Liver (tissue), 9 donors: ENCODE results near the gene CDC42. TPM values are rescaled to one million over a fixed set of nuclear protein-coding genes. Genes with fewer than 3 reads are reported as not detected.
"Not testable (repeated sequence)": the region's sequence is repeated elsewhere in the genome, so short reads cannot be mapped to it uniquely, and the experiment has no call there.

Experiments used
- DNase-seq: peaks from one replicate; pipeline ENCODE4 v3.0.0-alpha.2; 2017; ENCODE audit warnings: low spot score
- H3K27ac ChIP-seq, 2 donors: one replicate each; pipeline ENCODE4 v1.7.0; 2013; ENCODE audit warnings: inconsistent platforms in 2 of 2, low read length in 2 of 2, control low read depth in 1 of 2, low read depth in 1 of 2, mild to moderate bottlenecking in 1 of 2
- H3K27me3 ChIP-seq, 4 donors: one replicate each; pipeline versions ENCODE4 v1.6.1 to v1.7.0; 2013; ENCODE audit warnings: low read length in 3 of 4, inconsistent platforms in 1 of 4, mild to moderate bottlenecking in 1 of 4, moderate library complexity in 1 of 4; ENCODE audit not compliant: control insufficient read depth in 4 of 4, insufficient read depth in 4 of 4
- H3K36me3 ChIP-seq, 4 donors: one replicate each; pipeline versions ENCODE4 v1.6.1 to v1.7.0; 2013; ENCODE audit warnings: low read length in 3 of 4, mild to moderate bottlenecking in 3 of 4, low read depth in 1 of 4, moderate library complexity in 1 of 4; ENCODE audit not compliant: control insufficient read depth in 4 of 4, insufficient read depth in 3 of 4
- H3K4me1 ChIP-seq, 4 donors: one replicate each; pipeline versions ENCODE4 v1.6.1 to v1.7.0; 2013; ENCODE audit warnings: low read length in 3 of 4, mild to moderate bottlenecking in 3 of 4, moderate library complexity in 1 of 4; ENCODE audit not compliant: control insufficient read depth in 4 of 4, insufficient read depth in 4 of 4
- H3K4me3 ChIP-seq, 3 donors: one replicate each; pipeline versions ENCODE4 v1.6.1 to v1.7.0; 2013; ENCODE audit warnings: low read length in 3 of 3, control low read depth in 1 of 3, low read depth in 1 of 3, mild to moderate bottlenecking in 1 of 3
- H3K9ac ChIP-seq, 2 donors: one replicate each; pipeline ENCODE4 v1.7.0; 2013; ENCODE audit warnings: low read length in 2 of 2, mild to moderate bottlenecking in 2 of 2, moderate library complexity in 2 of 2, control low read depth in 1 of 2, low read depth in 1 of 2
- H3K9me3 ChIP-seq, 4 donors: one replicate each; pipeline versions ENCODE4 v1.6.1 to v1.7.0; 2013; ENCODE audit warnings: low read length in 3 of 4; ENCODE audit not compliant: control insufficient read depth in 4 of 4
- RAD21 ChIP-seq, 2 donors: IDR thresholded peaks; 2 replicates each; pipeline ENCODE4 v1.6.1; 2016; ENCODE audit warnings: antibody characterized with exemption in 2 of 2, mild to moderate bottlenecking in 2 of 2
- WGBS: extraction: QIAGEN DNeasy Blood & Tissue Kit; methylation state at CpG from one replicate; pipeline ENCODE4 v1.1.7; 2013; 5-methylcytosine and 5-hydroxymethylcytosine counted together
- polyA plus RNA-seq, 2 donors: library from polyadenylated mRNA; stranded (reverse) in 1 of 2; unstranded in 1 of 2; fragments of 200-250 nt in 1 of 2; fragments of >200 nt in 1 of 2; fragmentation: Nextera tagmentation in 1 of 2; extraction: Ambion mirVana in 1 of 2; gene quantifications; one replicate each; pipeline versions ENCODE4 v1.2.1 to v1.2.3, GENCODE V29; 2013 to 2015
- total RNA-seq, 2 donors: library from RNA; depleted of rRNA; stranded (reverse); fragments of >200 nt; gene quantifications; one replicate each; pipeline ENCODE4 v1.2.3, GENCODE V29; 2014
- TF ChIP-seq, protein P1 (sequence below): fragments of 150-350 bp; IDR thresholded peaks from 2 replicates; pipeline ENCODE4 v1.5.1; 2017; ENCODE audit warnings: improper control_type of control experiment, low read depth, low read length; ENCODE audit not compliant: missing input control
- donor health status: healthy.
- donor health status: healthy.
- donor health status: healthy.
- donor health status: healthy.
- donor health status: healthy.

CDC42 gene
- total and polyA plus RNA-seq, 4 donors = 40.3 to 140 (median 69.0) TPM

DNA sequence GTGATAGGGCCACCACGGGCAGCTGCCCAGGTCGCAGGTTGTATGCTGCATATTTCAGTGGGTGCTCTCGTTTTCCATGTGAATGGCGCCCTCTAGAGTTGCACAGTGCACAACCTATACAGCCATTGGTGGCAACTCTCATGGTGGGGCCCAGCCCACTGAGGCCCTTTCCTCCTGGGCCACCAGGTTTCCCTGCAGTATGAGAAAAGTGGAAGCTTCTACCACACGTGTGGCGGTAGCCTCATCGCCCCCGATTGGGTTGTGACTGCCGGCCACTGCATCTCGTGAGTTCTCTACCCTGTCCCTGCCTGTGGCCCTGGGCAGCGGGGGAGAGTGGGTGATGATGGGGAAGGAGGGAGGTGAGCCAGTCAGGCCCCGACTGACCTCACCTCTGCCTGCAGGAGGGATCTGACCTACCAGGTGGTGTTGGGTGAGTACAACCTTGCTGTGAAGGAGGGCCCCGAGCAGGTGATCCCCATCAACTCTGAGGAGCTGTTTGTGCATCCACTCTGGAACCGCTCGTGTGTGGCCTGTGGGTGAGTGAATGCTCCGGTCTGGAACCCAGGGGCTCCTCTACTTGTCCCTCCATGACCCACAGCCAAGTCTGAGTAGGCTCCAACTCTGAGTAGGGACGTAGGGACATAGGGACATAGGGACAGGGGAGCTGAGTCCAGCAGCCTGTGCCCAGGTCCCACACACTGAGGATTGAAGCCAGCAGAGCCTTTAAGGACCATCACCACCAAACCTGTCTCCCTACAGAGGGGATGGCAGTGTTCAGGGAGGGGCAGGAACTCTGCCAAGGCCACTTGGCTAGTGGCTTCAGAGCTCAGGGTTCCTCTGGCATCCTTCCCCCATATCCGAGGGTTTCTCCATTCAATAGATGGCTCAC is 47.0 kb upstream of the CDC42 start:
- not testable (repeated sequence) for H3K9ac ChIP-seq, H3K27me3 ChIP-seq, H3K9me3 ChIP-seq, H3K27ac ChIP-seq, H3K36me3 ChIP-seq, H3K4me1 ChIP-seq, H3K4me3 ChIP-seq
- 75% methylated on average over 18 of the region's 18 CpGs for WGBS
- DNase-seq = peak; percentile 44
- peak; percentile 31 to 56 for TF ChIP-seq RAD21 (IDR thresholded peaks at IDR 0.05)
- TF ChIP-seq, protein P1, sequence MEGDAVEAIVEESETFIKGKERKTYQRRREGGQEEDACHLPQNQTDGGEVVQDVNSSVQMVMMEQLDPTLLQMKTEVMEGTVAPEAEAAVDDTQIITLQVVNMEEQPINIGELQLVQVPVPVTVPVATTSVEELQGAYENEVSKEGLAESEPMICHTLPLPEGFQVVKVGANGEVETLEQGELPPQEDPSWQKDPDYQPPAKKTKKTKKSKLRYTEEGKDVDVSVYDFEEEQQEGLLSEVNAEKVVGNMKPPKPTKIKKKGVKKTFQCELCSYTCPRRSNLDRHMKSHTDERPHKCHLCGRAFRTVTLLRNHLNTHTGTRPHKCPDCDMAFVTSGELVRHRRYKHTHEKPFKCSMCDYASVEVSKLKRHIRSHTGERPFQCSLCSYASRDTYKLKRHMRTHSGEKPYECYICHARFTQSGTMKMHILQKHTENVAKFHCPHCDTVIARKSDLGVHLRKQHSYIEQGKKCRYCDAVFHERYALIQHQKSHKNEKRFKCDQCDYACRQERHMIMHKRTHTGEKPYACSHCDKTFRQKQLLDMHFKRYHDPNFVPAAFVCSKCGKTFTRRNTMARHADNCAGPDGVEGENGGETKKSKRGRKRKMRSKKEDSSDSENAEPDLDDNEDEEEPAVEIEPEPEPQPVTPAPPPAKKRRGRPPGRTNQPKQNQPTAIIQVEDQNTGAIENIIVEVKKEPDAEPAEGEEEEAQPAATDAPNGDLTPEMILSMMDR = peak; percentile 11

DNA sequence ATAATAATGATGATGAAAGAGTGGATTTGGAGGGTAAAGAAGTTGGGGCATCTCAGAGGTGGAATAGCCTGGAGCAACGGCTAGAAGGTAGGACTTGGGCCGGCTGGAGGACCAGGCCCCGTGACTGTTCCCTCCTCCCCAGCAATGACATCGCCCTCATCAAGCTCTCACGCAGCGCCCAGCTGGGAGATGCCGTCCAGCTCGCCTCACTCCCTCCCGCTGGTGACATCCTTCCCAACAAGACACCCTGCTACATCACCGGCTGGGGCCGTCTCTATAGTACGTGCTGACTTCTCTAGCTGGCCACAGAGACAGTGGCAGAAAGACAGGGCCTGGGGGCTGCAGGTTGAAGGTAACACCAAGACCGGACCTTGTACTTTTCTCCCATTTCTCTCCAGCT is 45.8 kb upstream of the CDC42 start:
- DNase-seq, H3K9me3 ChIP-seq, H3K9ac ChIP-seq, H3K36me3 ChIP-seq, H3K4me3 ChIP-seq, H3K4me1 ChIP-seq, H3K27me3 ChIP-seq, H3K27ac ChIP-seq: not testable (repeated sequence)
- WGBS = 91% methylated on average over 13 of the region's 13 CpGs

DNA sequence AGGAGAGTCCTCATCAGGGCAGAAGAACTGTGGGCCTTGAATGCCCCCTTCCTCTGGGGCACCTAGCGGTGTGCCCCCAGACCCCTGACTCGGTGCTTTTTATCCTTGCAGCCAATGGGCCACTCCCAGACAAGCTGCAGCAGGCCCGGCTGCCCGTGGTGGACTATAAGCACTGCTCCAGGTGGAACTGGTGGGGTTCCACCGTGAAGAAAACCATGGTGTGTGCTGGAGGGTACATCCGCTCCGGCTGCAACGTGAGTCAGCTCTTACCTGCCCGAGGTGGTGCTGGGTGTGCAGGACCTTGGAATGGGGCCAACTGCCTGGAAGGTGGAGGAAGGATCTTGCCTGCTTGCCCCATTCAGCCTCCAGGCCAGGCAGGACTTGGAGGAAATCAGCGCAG is 45.2 kb upstream of the CDC42 start:
- DNase-seq, H3K4me1 ChIP-seq, H3K27ac ChIP-seq, H3K4me3 ChIP-seq, H3K36me3 ChIP-seq, H3K9me3 ChIP-seq, H3K9ac ChIP-seq, H3K27me3 ChIP-seq: not testable (repeated sequence)
- WGBS = 83% methylated on average over 9 of the region's 10 CpGs

DNA sequence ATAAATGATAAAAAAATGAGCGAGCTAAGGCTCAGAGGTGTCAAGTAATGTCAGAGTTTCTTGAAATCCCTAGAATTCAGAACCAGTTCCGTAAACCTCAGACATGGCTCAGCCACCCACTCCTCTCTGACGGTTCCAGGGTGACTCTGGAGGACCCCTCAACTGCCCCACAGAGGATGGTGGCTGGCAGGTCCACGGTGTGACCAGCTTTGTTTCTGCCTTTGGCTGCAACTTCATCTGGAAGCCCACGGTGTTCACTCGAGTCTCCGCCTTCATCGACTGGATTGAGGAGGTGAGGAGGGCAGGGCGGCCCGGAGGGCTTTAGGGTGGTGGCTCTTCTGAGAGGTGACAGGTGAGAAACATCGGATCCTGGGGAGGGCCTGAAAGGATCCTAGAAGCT is 42.9 kb upstream of the CDC42 start:
- H3K36me3 ChIP-seq, H3K27me3 ChIP-seq, DNase-seq, H3K9me3 ChIP-seq, H3K9ac ChIP-seq, H3K4me3 ChIP-seq, H3K4me1 ChIP-seq, H3K27ac ChIP-seq: not testable (repeated sequence)
- 81% methylated on average over 10 of the region's 11 CpGs for WGBS

DNA sequence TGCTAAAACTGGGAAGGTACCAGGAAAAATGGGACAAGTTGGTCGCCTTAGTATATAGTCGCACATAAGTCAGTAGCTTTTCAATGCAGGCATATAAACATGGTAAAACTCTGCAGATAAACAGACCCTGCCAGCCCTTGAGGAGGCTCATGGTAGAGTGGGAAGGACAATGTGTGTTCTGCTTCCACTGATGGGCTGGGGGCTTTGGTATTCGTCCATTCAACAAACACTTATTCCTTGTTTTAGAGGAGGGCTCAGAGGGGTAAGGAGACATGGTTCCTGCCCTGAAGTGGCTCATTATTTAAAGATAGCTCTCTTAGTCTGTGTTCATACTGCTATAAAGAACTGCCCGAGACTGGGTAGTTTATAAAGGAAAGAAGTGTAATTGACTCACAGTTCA is 39.8 kb upstream of the CDC42 start:
- 82% methylated on average over 4 of the region's 4 CpGs for WGBS

DNA sequence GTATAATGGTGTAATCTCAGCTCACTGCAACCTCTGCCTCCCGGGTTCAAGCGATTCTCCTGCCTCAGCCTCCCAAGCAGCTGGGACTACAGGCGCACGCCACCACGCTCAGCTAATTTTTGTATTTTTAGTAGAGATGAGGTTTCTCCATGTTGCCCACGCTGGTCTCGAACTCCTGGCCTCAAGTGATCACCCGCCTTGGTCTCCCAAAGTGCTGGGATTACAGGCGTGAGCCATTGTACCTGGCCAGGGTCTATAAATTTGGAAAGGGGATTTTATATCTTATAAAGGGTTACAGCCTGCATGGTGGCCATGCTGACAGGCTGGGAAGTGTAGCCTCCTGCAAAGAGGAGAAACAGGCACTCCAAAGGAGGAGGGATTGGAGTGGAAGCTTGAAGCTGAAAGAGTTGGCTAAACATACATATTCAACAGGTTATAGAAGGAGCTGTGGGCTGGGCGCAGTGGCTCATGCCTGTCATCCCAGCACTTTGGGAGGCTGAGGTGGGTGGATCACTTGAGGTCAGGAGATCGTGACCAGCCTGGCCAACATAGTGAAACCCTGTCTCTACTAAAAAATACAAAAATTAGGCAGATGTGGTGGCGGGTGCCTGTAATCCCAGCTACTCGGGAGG is 37.8 kb upstream of the CDC42 start:
- not testable (repeated sequence) for DNase-seq, H3K4me3 ChIP-seq, H3K9me3 ChIP-seq, H3K27ac ChIP-seq, H3K36me3 ChIP-seq, H3K4me1 ChIP-seq, H3K27me3 ChIP-seq, H3K9ac ChIP-seq
- WGBS = 91% methylated on average over 13 of the region's 13 CpGs

More for the DNA sequence above, 39.8 kb upstream of the CDC42 start:
- not testable (repeated sequence) for H3K27me3 ChIP-seq, H3K9ac ChIP-seq, H3K4me1 ChIP-seq, H3K4me3 ChIP-seq, H3K9me3 ChIP-seq, H3K27ac ChIP-seq, DNase-seq, H3K36me3 ChIP-seq
